ENCODE data around the gene SCGB1D2.

Gene SCGB1D2

DNA sequence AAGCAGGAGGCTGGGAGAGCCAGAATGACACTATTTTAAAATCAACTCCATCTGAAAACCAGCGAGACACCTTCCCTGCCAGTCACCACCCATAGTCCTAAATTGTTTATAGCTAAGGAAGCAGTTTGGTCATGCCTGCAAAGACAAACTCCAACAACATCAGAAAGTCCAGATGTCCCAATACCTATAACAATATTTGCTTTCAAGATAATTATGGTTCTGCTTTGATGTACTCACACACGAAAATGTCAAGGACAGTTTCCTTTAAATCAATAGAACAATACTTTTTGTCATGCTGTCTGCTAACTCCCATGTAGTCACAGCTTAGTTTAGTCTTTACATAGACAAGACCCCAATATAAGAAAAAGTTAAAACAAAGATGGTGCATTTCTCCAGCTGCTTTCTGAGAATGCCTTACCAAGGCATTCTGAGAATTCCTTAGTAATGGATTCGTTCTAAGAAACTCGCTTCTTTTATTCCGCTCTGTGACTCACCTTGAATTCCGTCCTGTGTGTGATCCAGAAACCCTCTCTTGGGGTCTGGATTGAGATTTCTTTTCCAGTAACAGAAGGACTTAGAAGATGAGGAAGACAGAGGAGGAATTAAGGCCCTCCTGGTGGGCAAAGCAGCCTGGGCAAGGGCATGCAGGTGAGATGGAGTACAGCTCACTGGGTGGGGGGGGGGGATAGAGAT is 18.4 kb downstream of the SCGB1D2 start:
- no peak for DNase-seq (ENCODE audit: low spot score)

DNA sequence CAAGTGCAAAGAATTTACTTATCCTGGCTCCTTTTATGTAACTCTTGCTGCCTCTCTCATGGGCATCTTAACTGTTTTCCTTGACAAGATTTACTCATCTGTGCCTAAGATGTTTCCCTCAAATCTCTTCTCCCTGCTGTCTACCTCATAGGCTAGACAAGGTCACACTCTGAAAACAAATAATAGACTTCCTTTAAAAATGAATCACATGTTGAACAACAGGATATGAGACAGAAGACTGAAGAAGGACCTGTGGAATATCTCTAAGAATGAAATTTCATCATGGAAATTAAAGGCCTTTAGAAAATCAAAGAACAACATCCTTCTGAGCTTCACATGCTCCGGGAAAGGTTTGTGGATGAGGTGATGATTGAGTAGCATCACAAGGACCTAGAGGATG is 22.0 kb downstream of the SCGB1D2 start:
- no peak for DNase-seq (ENCODE audit: low spot score)

DNA sequence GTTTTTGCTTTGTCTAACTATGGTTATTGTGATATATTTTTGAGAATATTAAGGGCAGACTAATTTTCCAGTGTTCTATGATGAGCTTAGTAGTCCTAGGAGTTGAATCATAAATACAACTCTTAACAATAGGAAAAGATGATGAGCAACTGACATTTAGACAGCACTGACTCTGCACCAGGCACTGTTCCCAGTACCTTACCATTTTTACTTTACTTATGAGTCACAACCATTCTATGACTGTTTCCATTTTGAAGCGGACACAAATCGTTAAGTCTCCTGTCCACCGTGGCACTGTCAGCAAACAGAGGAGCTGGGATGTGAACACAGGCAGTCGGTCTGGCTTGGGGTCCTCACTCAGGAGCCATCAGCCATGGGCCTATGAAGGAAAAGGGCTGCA is 24.5 kb downstream of the SCGB1D2 start:
- no peak for DNase-seq (ENCODE audit: low spot score)

DNA sequence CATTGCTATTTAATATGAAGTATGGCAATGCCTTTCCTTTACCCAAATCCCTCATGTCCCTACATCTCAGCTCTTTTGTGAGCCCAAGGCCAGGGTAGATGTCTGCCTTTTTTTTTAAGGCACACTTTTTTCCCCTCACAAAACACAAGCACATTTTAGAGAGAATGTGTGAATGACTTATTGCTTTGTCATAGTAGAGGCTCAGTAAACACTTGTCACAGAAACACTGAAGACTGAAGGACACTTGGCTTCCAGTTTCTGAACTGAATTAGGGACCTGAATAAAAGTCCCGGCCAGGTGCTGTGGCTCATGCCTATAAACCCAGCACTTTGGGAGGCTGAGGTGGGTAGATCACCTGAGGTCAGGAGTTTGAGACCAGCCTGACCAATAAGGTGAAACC is 25.0 kb downstream of the SCGB1D2 start:
- no peak for DNase-seq (ENCODE audit: low spot score)

DNA sequence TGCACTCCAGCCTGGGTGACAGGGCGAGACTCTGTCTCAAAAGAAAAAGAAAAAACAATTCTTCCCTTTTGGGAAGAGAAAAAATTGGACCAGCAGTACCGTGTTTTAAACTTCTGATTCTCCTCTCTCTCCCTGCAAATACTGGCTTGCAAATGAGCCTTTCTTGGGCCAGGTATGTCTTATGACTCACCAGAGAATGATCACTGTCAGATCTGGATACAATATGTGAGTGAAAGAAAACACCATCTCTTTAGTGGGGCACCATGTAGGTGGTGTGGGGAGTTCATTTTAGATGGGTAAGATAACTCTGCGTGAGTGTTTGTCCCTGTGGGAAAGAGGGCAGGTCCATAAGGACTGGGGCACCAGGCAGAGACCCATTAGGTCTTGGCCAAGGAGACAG is 25.5 kb downstream of the SCGB1D2 start:
- DNase-seq (ENCODE audit: low spot score), result no peak

DNA sequence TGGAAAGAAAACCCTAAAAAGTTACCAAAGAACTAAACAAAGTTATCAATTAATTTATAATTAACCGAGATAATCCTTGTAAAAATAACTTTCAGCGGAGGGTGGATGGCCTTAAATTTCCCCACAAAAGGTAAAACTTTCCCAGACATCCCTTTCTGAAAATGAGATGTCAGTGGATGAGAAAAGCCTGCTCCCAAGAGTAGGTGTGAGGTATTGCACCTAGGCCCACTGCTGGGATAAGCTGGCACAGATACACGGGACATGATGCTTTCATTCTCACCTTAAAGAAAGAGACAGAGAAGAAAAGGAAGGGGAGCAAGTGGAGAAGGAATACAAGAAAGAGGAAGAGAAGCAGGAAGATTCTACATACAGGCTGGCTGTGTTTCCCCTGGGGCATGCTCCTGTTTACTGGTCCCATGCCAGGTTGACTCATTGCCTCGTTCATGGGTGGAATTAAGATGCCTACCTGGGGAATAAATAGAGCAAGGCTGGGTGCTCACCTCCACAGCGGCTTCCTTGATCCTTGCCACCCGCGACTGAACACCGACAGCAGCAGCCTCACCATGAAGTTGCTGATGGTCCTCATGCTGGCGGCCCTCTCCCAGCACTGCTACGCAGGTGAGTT is 27.7 kb downstream of the SCGB1D2 start, which contains the start of gene SCGB2A2:
TSS of gene SCGB2A2 (plus strand) at position 505 of the 625 bp plus-strand sequence. CDS start at position 564, 59 bp downstream.
- no peak for DNase-seq (ENCODE audit: low spot score)

DNA sequence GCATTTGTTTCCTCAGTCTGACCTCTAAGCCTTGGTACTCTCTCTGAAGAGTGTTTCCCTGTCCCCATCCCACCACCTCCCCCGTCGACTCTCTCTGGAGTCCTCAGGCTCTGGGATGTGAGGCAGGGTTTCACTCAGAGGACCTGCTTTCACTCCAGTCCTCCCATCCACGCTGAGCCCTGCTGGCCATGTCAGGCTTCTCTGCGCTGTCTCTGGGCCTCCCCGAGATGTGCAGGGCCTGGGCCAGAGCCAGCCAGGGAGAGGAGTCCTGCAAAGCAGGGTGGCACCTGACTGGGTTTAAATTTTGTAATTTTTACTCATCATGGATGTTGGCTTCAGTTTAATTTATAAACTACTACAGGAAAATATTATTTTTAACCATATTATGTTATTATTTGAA is 31.2 kb downstream of the SCGB1D2 start:
- no peak for DNase-seq (ENCODE audit: low spot score)

DNA sequence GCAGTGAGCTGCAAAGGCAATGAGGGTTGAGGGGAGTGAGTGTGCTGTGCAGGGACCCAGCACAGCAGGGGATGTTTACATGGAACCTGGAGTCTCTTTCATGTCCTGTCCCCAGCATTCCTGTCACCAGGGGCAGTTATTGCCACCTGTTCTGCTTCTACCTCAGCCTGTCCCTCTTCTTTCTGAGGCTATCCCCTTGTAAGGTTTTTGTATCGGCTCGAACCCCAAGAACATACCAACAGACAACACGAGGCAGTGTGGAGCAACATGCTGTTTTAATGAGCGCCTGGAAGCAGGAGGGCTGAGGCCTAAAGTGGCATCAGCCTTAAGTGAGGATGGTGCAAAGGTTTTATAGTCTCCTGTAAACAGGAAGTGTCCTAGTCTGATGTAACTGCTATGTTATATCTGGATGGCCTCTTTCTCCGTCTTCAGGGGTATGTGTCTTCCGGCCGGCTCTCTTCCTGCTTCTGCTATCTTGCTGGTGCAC is 31.8 kb downstream of the SCGB1D2 start:
- no peak for DNase-seq (ENCODE audit: low spot score)

DNA sequence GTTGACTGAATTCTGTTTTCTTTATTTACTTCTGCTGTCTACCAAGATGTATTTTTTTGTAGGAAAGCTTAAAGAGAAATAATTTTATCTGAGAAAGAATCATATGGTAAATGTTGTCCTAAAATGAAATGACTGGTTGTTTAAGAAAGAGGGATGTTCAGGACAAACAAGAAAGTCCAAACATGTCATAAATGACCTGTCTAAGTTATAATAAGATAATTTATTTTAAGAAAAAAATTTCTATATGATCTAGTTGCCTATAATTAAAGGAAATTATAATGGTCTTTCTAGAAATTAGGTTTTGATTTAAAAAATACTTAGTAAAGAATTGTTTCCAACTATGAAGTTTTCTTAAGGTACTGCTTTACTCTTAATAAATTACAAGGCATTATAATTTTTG is 38.4 kb downstream of the SCGB1D2 start:
- no peak for DNase-seq (ENCODE audit: low spot score)

All from germinal center (tissue), 1 donor.